HG03095 (cell line): Measurements from ENCODE around the gene DNLZ.

Experiments
- ATAC-seq: cut with Tn5 transposase; IDR thresholded peaks from one replicate; pipeline ENCODE4 v1.9.1; 2021; ENCODE audit warnings: moderate library complexity; ENCODE audit not compliant: unreplicated experiment

DNLZ gene

GRCh38 chr9:136345281-136346156 is 18.0 kb downstream of the DNLZ start:
- no peak for ATAC-seq

- no peak for ATAC-seq
Measured at GRCh38 chr9:136344544-136345280, 18.8 kb downstream of the DNLZ start.

GRCh38 chr9:136343884-136344269 is 19.7 kb downstream of the DNLZ start:
- no peak for ATAC-seq

- no peak for ATAC-seq
Measured at GRCh38 chr9:136343121-136343883, 20.2 kb downstream of the DNLZ start.

- no peak for ATAC-seq
Measured at GRCh38 chr9:136342181-136343120, 21.1 kb downstream of the DNLZ start.

GRCh38 chr9:136341769-136342168 is 21.8 kb downstream of the DNLZ start:
- no peak for ATAC-seq

- no peak for ATAC-seq
Measured at GRCh38 chr9:136341042-136341655, 22.4 kb downstream of the DNLZ start.

- ATAC-seq = no peak
Measured at GRCh38 chr9:136340356-136341041, 23.0 kb downstream of the DNLZ start.

GRCh38 chr9:136339958-136340310 is 23.6 kb downstream of the DNLZ start:
- ATAC-seq = no peak

GRCh38 chr9:136339173-136339957 is 24.2 kb downstream of the DNLZ start:
- no peak for ATAC-seq

GRCh38 chr9:136338511-136338910 is 25.0 kb downstream of the DNLZ start:
- no peak for ATAC-seq

GRCh38 chr9:136337416-136338395 is 25.8 kb downstream of the DNLZ start:
- ATAC-seq = no peak

- ATAC-seq = no peak
Measured at GRCh38 chr9:136336881-136337280, 26.7 kb downstream of the DNLZ start.

- ATAC-seq = no peak
Measured at GRCh38 chr9:136336156-136336870, 27.2 kb downstream of the DNLZ start.

- no peak for ATAC-seq
Measured at GRCh38 chr9:136335296-136336155, 28.0 kb downstream of the DNLZ start.

- no peak for ATAC-seq
Measured at GRCh38 chr9:136334541-136334940, 29.0 kb downstream of the DNLZ start.
